ENCODE results near the gene SAP30L.

SAP30L gene

DNA sequence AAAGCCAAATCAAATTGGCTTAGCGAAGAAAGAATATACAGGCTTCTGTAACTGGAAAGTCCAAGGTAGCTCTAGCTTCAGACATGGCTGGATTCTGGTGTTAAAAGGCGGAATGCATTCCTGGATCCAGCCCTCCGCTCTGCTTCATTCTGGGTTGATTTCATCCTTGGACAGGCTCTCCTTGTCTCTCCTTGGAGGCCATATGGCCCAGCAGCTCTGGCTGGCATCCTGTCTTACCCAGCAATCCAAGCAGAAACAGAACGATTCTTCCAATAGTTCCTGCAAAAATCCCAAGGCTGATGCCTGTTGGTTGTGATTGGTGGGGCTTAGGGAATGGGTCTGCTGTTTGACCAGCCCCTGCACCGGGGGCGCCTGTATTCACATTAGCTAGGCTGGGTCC lies 37.0 kb upstream of the SAP30L start:
- DNase-seq (ENCODE audit: low read depth): no peak
- no peak overlapping the region for H3K4me3 ChIP-seq (ENCODE audit: control insufficient read depth, low read depth, low read length)
- no peak for TF ChIP-seq CTCF (conservative IDR thresholded peaks at IDR 0.05; ENCODE audit: control insufficient read depth, insufficient read depth, low read depth, low read length)

DNA sequence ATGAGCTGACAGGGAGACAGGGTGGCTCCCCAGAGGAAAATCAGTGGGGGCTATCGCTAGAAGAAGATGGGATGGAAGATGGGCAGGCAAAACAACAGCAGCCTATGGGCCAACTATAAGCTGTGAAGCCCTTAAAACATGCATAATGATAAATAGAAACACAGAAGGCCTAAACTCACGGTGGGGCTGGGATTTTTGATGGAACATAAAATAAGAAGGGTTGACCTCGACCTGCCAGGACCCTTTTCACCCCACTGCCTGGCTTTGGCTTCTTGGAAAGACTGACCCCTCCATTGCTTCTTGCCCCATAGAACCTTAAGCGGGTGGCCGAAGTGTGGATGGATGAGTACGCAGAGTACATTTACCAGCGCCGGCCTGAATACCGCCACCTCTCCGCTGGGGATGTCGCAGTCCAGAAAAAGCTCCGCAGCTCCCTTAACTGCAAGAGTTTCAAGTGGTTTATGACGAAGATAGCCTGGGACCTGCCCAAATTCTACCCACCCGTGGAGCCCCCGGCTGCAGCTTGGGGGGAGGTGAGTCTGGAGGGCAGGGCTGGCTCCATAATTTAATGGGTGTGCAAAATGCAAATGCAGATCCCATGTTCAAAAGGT lies 36.5 kb upstream of the SAP30L start:
- H3K4me3 ChIP-seq (ENCODE audit: control insufficient read depth, low read depth, low read length): no peak overlapping the region
- no peak for TF ChIP-seq CTCF (conservative IDR thresholded peaks at IDR 0.05; ENCODE audit: control insufficient read depth, insufficient read depth, low read depth, low read length)
- DNase-seq (ENCODE audit: low read depth): no peak

DNA sequence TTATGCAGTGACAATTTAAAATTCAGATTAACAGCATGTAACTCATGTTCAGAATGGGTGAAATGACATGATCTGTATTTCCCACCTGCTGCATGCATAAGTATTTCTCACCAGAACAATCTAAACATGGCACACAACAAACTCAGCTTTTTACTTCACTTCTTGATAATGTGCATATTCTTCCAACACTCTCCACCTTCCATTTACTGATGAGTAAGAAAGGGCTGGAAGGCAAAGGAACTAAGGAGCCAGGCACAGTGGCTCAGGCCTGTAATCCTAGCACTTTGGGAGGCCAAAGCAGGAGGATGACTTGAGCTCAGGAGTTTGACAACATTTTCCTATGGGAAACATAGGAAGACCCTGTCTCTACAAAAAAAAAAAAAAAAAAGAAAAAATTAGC lies 35.8 kb upstream of the SAP30L start:
- TF ChIP-seq CTCF (conservative IDR thresholded peaks at IDR 0.05; ENCODE audit: control insufficient read depth, insufficient read depth, low read depth, low read length): no peak
- no peak for DNase-seq (ENCODE audit: low read depth)
- no peak overlapping the region for H3K4me3 ChIP-seq (ENCODE audit: control insufficient read depth, low read depth, low read length)

DNA sequence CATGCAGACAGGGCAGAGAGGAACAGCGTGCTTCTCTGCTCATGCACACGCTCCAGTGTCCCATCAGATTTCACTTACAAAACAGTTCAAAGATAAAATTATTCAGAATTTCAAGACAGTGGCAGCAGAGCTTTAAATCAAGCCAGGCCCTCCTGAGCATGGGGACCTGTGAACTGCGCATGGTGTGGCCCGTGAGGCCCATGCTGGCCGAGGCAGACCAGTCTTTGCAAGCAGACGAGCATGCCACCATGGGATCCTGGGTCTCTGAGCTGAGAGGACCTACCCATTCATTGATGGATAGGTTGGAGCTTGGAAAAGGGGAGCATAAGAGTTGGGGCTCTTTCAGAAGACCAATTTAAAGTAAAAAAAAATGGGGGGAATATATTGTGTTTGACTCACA lies 35.0 kb upstream of the SAP30L start:
- no peak for TF ChIP-seq CTCF (conservative IDR thresholded peaks at IDR 0.05; ENCODE audit: control insufficient read depth, insufficient read depth, low read depth, low read length)
- DNase-seq (ENCODE audit: low read depth): no peak
- no peak overlapping the region for H3K4me3 ChIP-seq (ENCODE audit: control insufficient read depth, low read depth, low read length)

GRCh38 chr5:154411338-154411737 lies 34.5 kb upstream of the SAP30L start:
- no peak overlapping the region for H3K4me3 ChIP-seq (ENCODE audit: control insufficient read depth, low read depth, low read length)
- DNase-seq (ENCODE audit: low read depth): no peak
- TF ChIP-seq CTCF (conservative IDR thresholded peaks at IDR 0.05; ENCODE audit: control insufficient read depth, insufficient read depth, low read depth, low read length): no peak

DNA sequence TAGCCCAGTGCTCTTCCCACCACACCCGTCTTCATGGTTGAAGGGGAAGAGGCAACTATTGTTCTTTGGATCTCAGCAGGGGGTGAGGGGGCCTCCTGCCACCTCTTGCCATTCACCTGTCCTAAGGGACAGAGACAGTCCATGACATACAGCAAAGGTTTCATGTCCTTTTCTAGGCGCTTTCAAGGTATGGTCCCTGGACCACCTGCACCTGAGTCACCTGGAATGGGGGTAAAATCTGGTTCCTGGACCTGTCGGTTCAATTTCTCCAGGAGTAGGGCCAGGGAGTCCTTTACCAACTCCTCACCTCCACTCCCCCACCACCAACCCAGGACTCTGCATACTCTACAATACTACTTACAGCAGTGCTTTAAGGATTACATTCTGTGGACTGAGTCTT lies 33.5 kb upstream of the SAP30L start:
- no peak overlapping the region for H3K4me3 ChIP-seq (ENCODE audit: control insufficient read depth, low read depth, low read length)
- DNase-seq (ENCODE audit: low read depth): no peak
- no peak for TF ChIP-seq CTCF (conservative IDR thresholded peaks at IDR 0.05; ENCODE audit: control insufficient read depth, insufficient read depth, low read depth, low read length)

GRCh38 chr5:154412925-154413324 lies 32.9 kb upstream of the SAP30L start:
- no peak for TF ChIP-seq CTCF (conservative IDR thresholded peaks at IDR 0.05; ENCODE audit: control insufficient read depth, insufficient read depth, low read depth, low read length)
- no peak overlapping the region for H3K4me3 ChIP-seq (ENCODE audit: control insufficient read depth, low read depth, low read length)
- no peak for DNase-seq (ENCODE audit: low read depth)

Data from fibroblast of mammary gland (primary cell).